Measurements from ENCODE around the gene BRSK2.
"Not testable (repeated sequence)": the region's sequence is repeated elsewhere in the genome, so short reads cannot be mapped to it uniquely, and the experiment has no call there.

Gene BRSK2

GRCh38 chr11:1433568-1433967 is 43.8 kb downstream of the BRSK2 start:
- in situ Hi-C loops (cut with HindIII; ENCODE audit: low sequenced_read_pairs) = no loop called here

- in situ Hi-C loops (cut with HindIII; ENCODE audit: low sequenced_read_pairs) = no loop called here
Measured at GRCh38 chr11:1433977-1434640, 44.4 kb downstream of the BRSK2 start.

GRCh38 chr11:1435479-1435819 is 45.7 kb downstream of the BRSK2 start:
- in situ Hi-C loops (cut with HindIII; ENCODE audit: low sequenced_read_pairs) = not testable (repeated sequence)

- in situ Hi-C loops (cut with HindIII; ENCODE audit: low sequenced_read_pairs) = no loop called here
Measured at GRCh38 chr11:1435820-1436467, 46.2 kb downstream of the BRSK2 start.

- in situ Hi-C loops (cut with HindIII; ENCODE audit: low sequenced_read_pairs) = no loop called here
Measured at GRCh38 chr11:1436468-1437039, 46.8 kb downstream of the BRSK2 start.

- in situ Hi-C loops (cut with HindIII; ENCODE audit: low sequenced_read_pairs) = no loop called here
Measured at GRCh38 chr11:1437500-1437899, 47.8 kb downstream of the BRSK2 start.

- in situ Hi-C loops (cut with HindIII; ENCODE audit: low sequenced_read_pairs) = no loop called here
Measured at GRCh38 chr11:1438261-1438966, 48.7 kb downstream of the BRSK2 start.

- in situ Hi-C loops (cut with HindIII; ENCODE audit: low sequenced_read_pairs) = no loop called here
Measured at GRCh38 chr11:1438967-1439330, 49.2 kb downstream of the BRSK2 start.

GRCh38 chr11:1439341-1439740 is 49.6 kb downstream of the BRSK2 start:
- in situ Hi-C loops (cut with HindIII; ENCODE audit: low sequenced_read_pairs) = no loop called here

GRCh38 chr11:1440066-1440465 is 50.3 kb downstream of the BRSK2 start:
- in situ Hi-C loops (cut with HindIII; ENCODE audit: low sequenced_read_pairs) = no loop called here

- in situ Hi-C loops (cut with HindIII; ENCODE audit: low sequenced_read_pairs) = no loop called here
Measured at GRCh38 chr11:1440496-1440895, 50.8 kb downstream of the BRSK2 start.

GRCh38 chr11:1442163-1442562 is 52.4 kb downstream of the BRSK2 start:
- in situ Hi-C loops (cut with HindIII; ENCODE audit: low sequenced_read_pairs) = no loop called here

- in situ Hi-C loops (cut with HindIII; ENCODE audit: low sequenced_read_pairs) = no loop called here
Measured at GRCh38 chr11:1442807-1443366, 53.2 kb downstream of the BRSK2 start.

- in situ Hi-C loops (cut with HindIII; ENCODE audit: low sequenced_read_pairs) = no loop called here
Measured at GRCh38 chr11:1443737-1444136, 54.0 kb downstream of the BRSK2 start.

- in situ Hi-C loops (cut with HindIII; ENCODE audit: low sequenced_read_pairs) = no loop called here
Measured at GRCh38 chr11:1444321-1444720, 54.6 kb downstream of the BRSK2 start.

GRCh38 chr11:1444823-1445422 is 55.2 kb downstream of the BRSK2 start:
- in situ Hi-C loops (cut with HindIII; ENCODE audit: low sequenced_read_pairs) = no loop called here

GRCh38 chr11:1445741-1446445 is 56.2 kb downstream of the BRSK2 start:
- in situ Hi-C loops (cut with HindIII; ENCODE audit: low sequenced_read_pairs) = no loop called here

GRCh38 chr11:1446623-1447022 is 56.9 kb downstream of the BRSK2 start:
- in situ Hi-C loops (cut with HindIII; ENCODE audit: low sequenced_read_pairs) = no loop called here

- in situ Hi-C loops (cut with HindIII; ENCODE audit: low sequenced_read_pairs) = no loop called here
Measured at GRCh38 chr11:1447845-1448825, 58.4 kb downstream of the BRSK2 start.
